ENCODE results near the gene LTA4H.

Gene LTA4H

DNA sequence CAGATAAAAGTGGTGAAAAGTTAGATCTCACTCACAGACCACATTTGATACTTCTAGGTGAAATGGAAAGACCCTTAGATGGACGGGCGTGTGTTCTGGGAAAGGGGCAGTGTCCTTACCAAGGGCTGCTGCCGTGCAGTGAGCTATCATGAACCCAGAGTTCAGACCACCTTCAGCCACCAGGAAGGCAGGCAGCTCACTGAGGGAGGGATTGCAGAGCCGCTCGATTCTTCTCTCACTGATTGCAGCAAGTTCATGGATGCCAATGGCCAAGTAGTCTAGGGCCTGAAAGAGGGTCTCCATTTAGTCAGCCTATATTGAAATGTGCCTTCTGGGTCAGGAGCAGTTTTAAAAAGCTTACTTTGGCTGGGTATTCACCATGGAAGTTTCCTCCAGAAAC, 55.0 kb downstream of the LTA4H start:
- ATAC-seq = no peak
- TF ChIP-seq, protein P1, sequence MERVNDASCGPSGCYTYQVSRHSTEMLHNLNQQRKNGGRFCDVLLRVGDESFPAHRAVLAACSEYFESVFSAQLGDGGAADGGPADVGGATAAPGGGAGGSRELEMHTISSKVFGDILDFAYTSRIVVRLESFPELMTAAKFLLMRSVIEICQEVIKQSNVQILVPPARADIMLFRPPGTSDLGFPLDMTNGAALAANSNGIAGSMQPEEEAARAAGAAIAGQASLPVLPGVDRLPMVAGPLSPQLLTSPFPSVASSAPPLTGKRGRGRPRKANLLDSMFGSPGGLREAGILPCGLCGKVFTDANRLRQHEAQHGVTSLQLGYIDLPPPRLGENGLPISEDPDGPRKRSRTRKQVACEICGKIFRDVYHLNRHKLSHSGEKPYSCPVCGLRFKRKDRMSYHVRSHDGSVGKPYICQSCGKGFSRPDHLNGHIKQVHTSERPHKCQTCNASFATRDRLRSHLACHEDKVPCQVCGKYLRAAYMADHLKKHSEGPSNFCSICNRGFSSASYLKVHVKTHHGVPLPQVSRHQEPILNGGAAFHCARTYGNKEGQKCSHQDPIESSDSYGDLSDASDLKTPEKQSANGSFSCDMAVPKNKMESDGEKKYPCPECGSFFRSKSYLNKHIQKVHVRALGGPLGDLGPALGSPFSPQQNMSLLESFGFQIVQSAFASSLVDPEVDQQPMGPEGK (CRISPR knock-in tag; IDR thresholded peaks at IDR 0.05; ENCODE audit: borderline replicate concordance) = no peak
- TF ChIP-seq ISL1 (CRISPR knock-in tag; IDR thresholded peaks at IDR 0.05) = no peak
- TF ChIP-seq ARNTL (CRISPR knock-in tag; IDR thresholded peaks at IDR 0.05; ENCODE audit: borderline replicate concordance, low read depth) = no peak
- TF ChIP-seq, protein P2, sequence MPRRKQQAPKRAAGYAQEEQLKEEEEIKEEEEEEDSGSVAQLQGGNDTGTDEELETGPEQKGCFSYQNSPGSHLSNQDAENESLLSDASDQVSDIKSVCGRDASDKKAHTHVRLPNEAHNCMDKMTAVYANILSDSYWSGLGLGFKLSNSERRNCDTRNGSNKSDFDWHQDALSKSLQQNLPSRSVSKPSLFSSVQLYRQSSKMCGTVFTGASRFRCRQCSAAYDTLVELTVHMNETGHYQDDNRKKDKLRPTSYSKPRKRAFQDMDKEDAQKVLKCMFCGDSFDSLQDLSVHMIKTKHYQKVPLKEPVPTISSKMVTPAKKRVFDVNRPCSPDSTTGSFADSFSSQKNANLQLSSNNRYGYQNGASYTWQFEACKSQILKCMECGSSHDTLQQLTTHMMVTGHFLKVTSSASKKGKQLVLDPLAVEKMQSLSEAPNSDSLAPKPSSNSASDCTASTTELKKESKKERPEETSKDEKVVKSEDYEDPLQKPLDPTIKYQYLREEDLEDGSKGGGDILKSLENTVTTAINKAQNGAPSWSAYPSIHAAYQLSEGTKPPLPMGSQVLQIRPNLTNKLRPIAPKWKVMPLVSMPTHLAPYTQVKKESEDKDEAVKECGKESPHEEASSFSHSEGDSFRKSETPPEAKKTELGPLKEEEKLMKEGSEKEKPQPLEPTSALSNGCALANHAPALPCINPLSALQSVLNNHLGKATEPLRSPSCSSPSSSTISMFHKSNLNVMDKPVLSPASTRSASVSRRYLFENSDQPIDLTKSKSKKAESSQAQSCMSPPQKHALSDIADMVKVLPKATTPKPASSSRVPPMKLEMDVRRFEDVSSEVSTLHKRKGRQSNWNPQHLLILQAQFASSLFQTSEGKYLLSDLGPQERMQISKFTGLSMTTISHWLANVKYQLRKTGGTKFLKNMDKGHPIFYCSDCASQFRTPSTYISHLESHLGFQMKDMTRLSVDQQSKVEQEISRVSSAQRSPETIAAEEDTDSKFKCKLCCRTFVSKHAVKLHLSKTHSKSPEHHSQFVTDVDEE (CRISPR knock-in tag; IDR thresholded peaks at IDR 0.05) = no peak
- no peak for TF ChIP-seq RARB (CRISPR knock-in tag; IDR thresholded peaks at IDR 0.05)
- TF ChIP-seq GLIS3 (CRISPR knock-in tag; IDR thresholded peaks at IDR 0.05) = no peak
- no peak for TF ChIP-seq OSR1 (CRISPR knock-in tag; IDR thresholded peaks at IDR 0.05)

DNA sequence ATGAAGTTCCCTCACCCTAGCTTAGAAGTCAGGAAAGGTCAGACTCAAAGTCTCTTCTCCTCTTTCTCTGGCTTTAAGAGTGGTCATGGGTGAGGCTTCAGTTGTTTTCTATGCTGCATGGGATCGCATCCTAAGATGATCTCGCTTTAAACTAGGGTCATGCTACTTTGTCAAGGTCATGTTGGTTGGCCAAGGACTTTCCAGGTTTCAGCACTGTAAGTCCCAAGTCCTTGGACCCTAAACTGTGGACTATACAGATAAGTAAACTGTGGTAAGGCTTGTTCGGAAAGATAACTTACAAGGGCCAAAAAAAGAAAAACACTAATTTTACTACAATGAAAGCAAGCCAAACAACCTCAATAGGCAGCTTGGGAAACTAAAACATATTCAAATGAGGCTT, 56.6 kb downstream of the LTA4H start:
- no peak for TF ChIP-seq ISL1 (CRISPR knock-in tag; IDR thresholded peaks at IDR 0.05)
- no peak for TF ChIP-seq CSDC2 (CRISPR knock-in tag; IDR thresholded peaks at IDR 0.05)
- no peak for TF ChIP-seq ZFP3 (CRISPR knock-in tag; IDR thresholded peaks at IDR 0.05)
- no peak for TF ChIP-seq ARNTL (CRISPR knock-in tag; IDR thresholded peaks at IDR 0.05; ENCODE audit: borderline replicate concordance, low read depth)
- ATAC-seq = no peak

DNA sequence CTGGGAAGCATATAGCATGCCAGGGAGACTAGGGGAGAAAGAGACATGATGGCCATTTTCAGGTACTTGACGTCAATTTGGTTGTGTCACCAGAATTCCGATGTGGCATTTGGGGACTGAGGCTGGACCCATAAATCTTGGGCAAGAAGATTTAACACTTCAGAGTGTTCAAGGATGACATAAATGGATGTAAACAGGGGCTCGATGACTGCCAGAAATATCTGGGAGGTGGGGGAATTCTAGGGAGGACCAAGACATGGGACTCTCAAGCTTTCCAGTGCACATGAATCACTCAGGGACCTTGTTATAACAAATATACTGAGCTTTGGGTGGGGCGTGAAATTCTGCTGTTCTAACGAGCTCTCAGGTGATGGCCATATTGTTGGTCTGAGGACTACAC, 57.0 kb downstream of the LTA4H start:
- TF ChIP-seq CSDC2 (CRISPR knock-in tag; IDR thresholded peaks at IDR 0.05) (no peak), ZNF565 (CRISPR knock-in tag; conservative IDR thresholded peaks at IDR 0.05; ENCODE audit: low read depth) (no peak), TOX (CRISPR knock-in tag; IDR thresholded peaks at IDR 0.05; ENCODE audit: borderline replicate concordance) (no peak), ARNTL (CRISPR knock-in tag; IDR thresholded peaks at IDR 0.05; ENCODE audit: borderline replicate concordance, low read depth) (no peak), ZC3H10 (CRISPR knock-in tag; IDR thresholded peaks at IDR 0.05) (no peak), ZNF70 (CRISPR knock-in tag; IDR thresholded peaks at IDR 0.05) (no peak), TCF4 (CRISPR knock-in tag; IDR thresholded peaks at IDR 0.05; ENCODE audit: borderline replicate concordance) (no peak), ESRRG (CRISPR knock-in tag; IDR thresholded peaks at IDR 0.05) (no peak), BACH2 (CRISPR knock-in tag; IDR thresholded peaks at IDR 0.05; ENCODE audit: borderline replicate concordance) (no peak)
- TF ChIP-seq, protein P3, sequence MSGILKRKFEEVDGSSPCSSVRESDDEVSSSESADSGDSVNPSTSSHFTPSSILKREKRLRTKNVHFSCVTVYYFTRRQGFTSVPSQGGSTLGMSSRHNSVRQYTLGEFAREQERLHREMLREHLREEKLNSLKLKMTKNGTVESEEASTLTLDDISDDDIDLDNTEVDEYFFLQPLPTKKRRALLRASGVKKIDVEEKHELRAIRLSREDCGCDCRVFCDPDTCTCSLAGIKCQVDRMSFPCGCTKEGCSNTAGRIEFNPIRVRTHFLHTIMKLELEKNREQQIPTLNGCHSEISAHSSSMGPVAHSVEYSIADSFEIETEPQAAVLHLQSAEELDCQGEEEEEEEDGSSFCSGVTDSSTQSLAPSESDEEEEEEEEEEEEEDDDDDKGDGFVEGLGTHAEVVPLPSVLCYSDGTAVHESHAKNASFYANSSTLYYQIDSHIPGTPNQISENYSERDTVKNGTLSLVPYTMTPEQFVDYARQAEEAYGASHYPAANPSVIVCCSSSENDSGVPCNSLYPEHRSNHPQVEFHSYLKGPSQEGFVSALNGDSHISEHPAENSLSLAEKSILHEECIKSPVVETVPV (CRISPR knock-in tag; IDR thresholded peaks at IDR 0.05) = no peak
- TF ChIP-seq, protein P4, sequence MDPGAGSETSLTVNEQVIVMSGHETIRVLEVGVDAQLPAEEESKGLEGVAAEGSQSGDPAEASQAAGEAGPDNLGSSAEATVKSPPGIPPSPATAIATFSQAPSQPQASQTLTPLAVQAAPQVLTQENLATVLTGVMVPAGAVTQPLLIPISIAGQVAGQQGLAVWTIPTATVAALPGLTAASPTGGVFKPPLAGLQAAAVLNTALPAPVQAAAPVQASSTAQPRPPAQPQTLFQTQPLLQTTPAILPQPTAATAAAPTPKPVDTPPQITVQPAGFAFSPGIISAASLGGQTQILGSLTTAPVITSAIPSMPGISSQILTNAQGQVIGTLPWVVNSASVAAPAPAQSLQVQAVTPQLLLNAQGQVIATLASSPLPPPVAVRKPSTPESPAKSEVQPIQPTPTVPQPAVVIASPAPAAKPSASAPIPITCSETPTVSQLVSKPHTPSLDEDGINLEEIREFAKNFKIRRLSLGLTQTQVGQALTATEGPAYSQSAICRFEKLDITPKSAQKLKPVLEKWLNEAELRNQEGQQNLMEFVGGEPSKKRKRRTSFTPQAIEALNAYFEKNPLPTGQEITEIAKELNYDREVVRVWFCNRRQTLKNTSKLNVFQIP (CRISPR knock-in tag; IDR thresholded peaks at IDR 0.05; ENCODE audit: borderline replicate concordance, low read depth) = no peak
- ATAC-seq = no peak

DNA sequence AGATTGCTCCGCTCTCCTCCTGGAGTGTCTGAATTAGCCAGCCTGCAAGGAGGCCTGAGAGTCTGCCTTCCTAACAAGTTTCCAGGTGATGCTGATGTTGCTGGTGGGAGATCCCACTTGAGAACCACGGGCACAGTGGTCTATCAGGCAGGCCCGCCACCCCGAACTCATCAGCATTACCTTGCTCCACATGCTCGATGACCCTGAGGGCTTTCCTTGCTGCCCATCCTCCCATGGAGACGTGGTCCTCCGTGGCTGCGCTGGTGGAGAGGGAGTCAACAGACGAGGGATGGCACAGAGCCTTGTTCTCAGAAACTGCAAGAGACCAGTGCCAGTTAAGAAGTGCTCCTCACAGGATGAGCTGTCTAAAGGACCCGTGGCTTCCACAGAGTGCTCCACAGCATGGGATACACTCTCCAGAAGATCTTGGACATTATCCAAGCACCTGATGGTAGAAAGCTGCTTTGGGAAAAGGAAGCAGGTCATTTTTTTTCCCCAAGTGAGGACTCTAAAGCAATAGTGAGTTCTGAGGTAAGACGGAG, 57.6 kb downstream of the LTA4H start:
- TF ChIP-seq ZNF70 (CRISPR knock-in tag; IDR thresholded peaks at IDR 0.05) = no peak
- TF ChIP-seq PPARA (CRISPR knock-in tag; IDR thresholded peaks at IDR 0.05; ENCODE audit: borderline replicate concordance) = no peak
- TF ChIP-seq TCF4 (CRISPR knock-in tag; IDR thresholded peaks at IDR 0.05; ENCODE audit: borderline replicate concordance) = no peak
- TF ChIP-seq ZNF565 (CRISPR knock-in tag; conservative IDR thresholded peaks at IDR 0.05; ENCODE audit: low read depth) = no peak
- TF ChIP-seq, protein P5, sequence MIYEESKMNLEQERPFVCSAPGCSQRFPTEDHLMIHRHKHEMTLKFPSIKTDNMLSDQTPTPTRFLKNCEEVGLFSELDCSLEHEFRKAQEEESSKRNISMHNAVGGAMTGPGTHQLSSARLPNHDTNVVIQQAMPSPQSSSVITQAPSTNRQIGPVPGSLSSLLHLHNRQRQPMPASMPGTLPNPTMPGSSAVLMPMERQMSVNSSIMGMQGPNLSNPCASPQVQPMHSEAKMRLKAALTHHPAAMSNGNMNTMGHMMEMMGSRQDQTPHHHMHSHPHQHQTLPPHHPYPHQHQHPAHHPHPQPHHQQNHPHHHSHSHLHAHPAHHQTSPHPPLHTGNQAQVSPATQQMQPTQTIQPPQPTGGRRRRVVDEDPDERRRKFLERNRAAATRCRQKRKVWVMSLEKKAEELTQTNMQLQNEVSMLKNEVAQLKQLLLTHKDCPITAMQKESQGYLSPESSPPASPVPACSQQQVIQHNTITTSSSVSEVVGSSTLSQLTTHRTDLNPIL (CRISPR knock-in tag; IDR thresholded peaks at IDR 0.05; ENCODE audit: low read depth) = no peak
- TF ChIP-seq, protein P4 (CRISPR knock-in tag; IDR thresholded peaks at IDR 0.05; ENCODE audit: borderline replicate concordance, low read depth) = no peak

More for the DNA sequence above, 57.6 kb downstream of the LTA4H start:
- no peak for ATAC-seq
